T47D (cell line): ENCODE measurements around the gene CNIH3.
"Not testable (repeated sequence)": the region's sequence is repeated elsewhere in the genome, so short reads cannot be mapped to it uniquely, and the experiment has no call there.

Experiments
- DNase-seq, 2 experiments: peaks; one replicate each; pipeline versions ENCODE4 v3.0.0 to v3.0.0-alpha.2; 2011 to 2012; ENCODE audit warnings: low read depth in 1 of 2, low spot score in 1 of 2
- JUND ChIP-seq: IDR thresholded peaks from 2 replicates; pipeline ENCODE4 v1.6.1; 2012; ENCODE audit warnings: low read depth
- in situ Hi-C: cut with HindIII; loops from 2 replicates; pipeline ENCODE4 v1.10.0; 2016; ENCODE audit warnings: low sequenced_read_pairs, low pct_unique_long_range_greater_than_20kb

CNIH3 gene

GRCh38 chr1:224707843-224708725, 92.0 kb downstream of the CNIH3 start:
- TF ChIP-seq JUND: no peak
- in situ Hi-C loops: no loop called here
- DNase-seq: no peak

- TF ChIP-seq JUND: no peak
- in situ Hi-C loops: no loop called here
- no peak for DNase-seq
These were observed 94.1 kb downstream of the CNIH3 start for GRCh38 chr1:224710196-224710595.

GRCh38 chr1:224711231-224711756, 95.2 kb downstream of the CNIH3 start:
- in situ Hi-C loops: not testable (repeated sequence)

GRCh38 chr1:224711876-224712275, 95.8 kb downstream of the CNIH3 start:
- in situ Hi-C loops: no loop called here
- TF ChIP-seq JUND: no peak
- no peak for DNase-seq

More at GRCh38 chr1:224711231-224711756, 95.2 kb downstream of the CNIH3 start:
- DNase-seq: not testable (repeated sequence)

- in situ Hi-C loops: no loop called here
- DNase-seq: no peak
- no peak for TF ChIP-seq JUND
These were observed 97.1 kb downstream of the CNIH3 start for GRCh38 chr1:224713228-224713627.

- in situ Hi-C loops: no loop called here
- DNase-seq: no peak
- no peak for TF ChIP-seq JUND
These were observed 98.4 kb downstream of the CNIH3 start for GRCh38 chr1:224714553-224714952.

- DNase-seq: no peak
- in situ Hi-C loops: no loop called here
- no peak for TF ChIP-seq JUND
These were observed 102.4 kb downstream of the CNIH3 start for GRCh38 chr1:224718470-224719053.

GRCh38 chr1:224719716-224720115, 103.6 kb downstream of the CNIH3 start:
- in situ Hi-C loops: no loop called here
- no peak for TF ChIP-seq JUND

GRCh38 chr1:224720216-224720615, 104.1 kb downstream of the CNIH3 start:
- no peak for DNase-seq
- in situ Hi-C loops: no loop called here
- no peak for TF ChIP-seq JUND

More at GRCh38 chr1:224719716-224720115, 103.6 kb downstream of the CNIH3 start:
- no peak for DNase-seq

GRCh38 chr1:224721000-224721399, 104.9 kb downstream of the CNIH3 start:
- in situ Hi-C loops: no loop called here
- DNase-seq: no peak
- TF ChIP-seq JUND: no peak

- no peak for TF ChIP-seq JUND
- DNase-seq: no peak
- in situ Hi-C loops: no loop called here
These were observed 106.7 kb downstream of the CNIH3 start for GRCh38 chr1:224722838-224723237.

- no peak for DNase-seq
- no peak for TF ChIP-seq JUND
- in situ Hi-C loops: no loop called here
These were observed 108.4 kb downstream of the CNIH3 start for GRCh38 chr1:224724566-224724965.
